ENCODE measurements around the gene FGD4.

GRCh38 chr12:32440120-32440865 is 40.9 kb downstream of the FGD4 start:
- no peak for TF ChIP-seq CTCF (IDR thresholded peaks at IDR 0.05)
- no peak for TF ChIP-seq POLR2A (IDR thresholded peaks at IDR 0.05)
- TF ChIP-seq POLR2AphosphoS5 (IDR thresholded peaks at IDR 0.05), result no peak
- no peak for TF ChIP-seq EP300 (IDR thresholded peaks at IDR 0.05)
